ENCODE results near the gene SMAD3. TPM values are rescaled to one million over a fixed set of nuclear protein-coding genes. Genes with fewer than 3 reads are reported as not detected.

The SMAD3 gene
- total RNA-seq, 3 donors from 2014 or later, result 22.5 to 44.6 (median 33.4) TPM

- peak overlapping the region; percentile 87 to 93 for H3K27ac ChIP-seq
- DNase-seq (ENCODE audit: low spot score in 2 of 2), result no peak
- no peaks in the 10 kb centered on the region for H3K27me3 ChIP-seq
- intact Hi-C loops (cut with DNase I; ENCODE audit: low total_unique reads), result loop anchor here (5.0 kb wide), 1 partner anchor 349 kb away; no protein-coding TSS in a partner anchor
- H3K36me3 ChIP-seq, result no peaks in the 10 kb centered on the region
- H3K4me1 ChIP-seq, result peaks cover 12 to 28% of the 10 kb centered on the region in 2 donors
- H3K4me3 ChIP-seq, result no peak overlapping the region
- no peaks in the 10 kb centered on the region for H3K9me3 ChIP-seq
- TF ChIP-seq POLR2AphosphoS5 (IDR thresholded peaks at IDR 0.05) (no peak), CTCF (IDR thresholded peaks at IDR 0.05) (no peak), POLR2A (IDR thresholded peaks at IDR 0.05) (no peak)
Measured at GRCh38 chr15:67106764-67107013, 41.3 kb downstream of the SMAD3 start.

- Histone ChIP-seq H3K4me1 (peaks cover 12 to 28% of the 10 kb centered on the region in 2 donors), H3K4me3 (no peak overlapping the region), H3K36me3 (no peaks in the 10 kb centered on the region), H3K27ac (peak overlapping the region; percentile 87 to 93), H3K27me3 (no peaks in the 10 kb centered on the region), H3K9me3 (no peaks in the 10 kb centered on the region)
- peak in 1 of 2 donors; percentile 68 for DNase-seq (ENCODE audit: low spot score in 2 of 2)
- TF ChIP-seq CTCF (IDR thresholded peaks at IDR 0.05) (no peak), POLR2AphosphoS5 (IDR thresholded peaks at IDR 0.05) (no peak), POLR2A (IDR thresholded peaks at IDR 0.05) (no peak)
- intact Hi-C loops (cut with DNase I; ENCODE audit: low total_unique reads), result loop anchor here (5.0 kb wide), 1 partner anchor 350 kb away; no protein-coding TSS in a partner anchor
Measured at GRCh38 chr15:67107014-67107812, 41.8 kb downstream of the SMAD3 start.

- Histone ChIP-seq H3K27ac (peak overlapping the region; percentile 87 to 93), H3K9me3 (no peaks in the 10 kb centered on the region), H3K4me3 (no peak overlapping the region), H3K36me3 (no peaks in the 10 kb centered on the region), H3K27me3 (no peaks in the 10 kb centered on the region), H3K4me1 (peaks cover 12 to 28% of the 10 kb centered on the region in 2 donors)
- TF ChIP-seq CTCF (IDR thresholded peaks at IDR 0.05) (no peak), POLR2AphosphoS5 (IDR thresholded peaks at IDR 0.05) (no peak), POLR2A (IDR thresholded peaks at IDR 0.05) (no peak)
- intact Hi-C loops (cut with DNase I; ENCODE audit: low total_unique reads), result loop anchor here (5.0 kb wide), 1 partner anchor 351 kb away; no protein-coding TSS in a partner anchor
- no peak for DNase-seq (ENCODE audit: low spot score in 2 of 2)
Measured at GRCh38 chr15:67108122-67108961, 42.9 kb downstream of the SMAD3 start.

GRCh38 chr15:67109141-67110034 is 44.0 kb downstream of the SMAD3 start:
- H3K36me3 ChIP-seq, result no peaks in the 10 kb centered on the region
- H3K27ac ChIP-seq, result peak overlapping the region; percentile 64 to 87
- no peak overlapping the region for H3K4me3 ChIP-seq
- DNase-seq (ENCODE audit: low spot score in 2 of 2), result no peak
- H3K4me1 ChIP-seq, result peaks cover 12 to 28% of the 10 kb centered on the region in 2 donors
- no peaks in the 10 kb centered on the region for H3K27me3 ChIP-seq
- intact Hi-C loops (cut with DNase I; ENCODE audit: low total_unique reads), result loop anchor here (5.0 kb wide), 1 partner anchor 352 kb away; no protein-coding TSS in a partner anchor
- TF ChIP-seq POLR2AphosphoS5 (IDR thresholded peaks at IDR 0.05), result peak in 2 of 3 donors; percentile 88 to 95
- TF ChIP-seq POLR2A (IDR thresholded peaks at IDR 0.05), result no peak
- no peaks in the 10 kb centered on the region for H3K9me3 ChIP-seq

- Histone ChIP-seq H3K4me1 (peaks cover 7 to 19% of the 10 kb centered on the region in 2 donors), H3K27ac (peak overlapping the region; percentile 64 to 87)
- no peak for TF ChIP-seq POLR2A (IDR thresholded peaks at IDR 0.05)
- TF ChIP-seq POLR2AphosphoS5 (IDR thresholded peaks at IDR 0.05), result no peak
- no peak for TF ChIP-seq CTCF (IDR thresholded peaks at IDR 0.05)
Measured at GRCh38 chr15:67110361-67110781, 45.0 kb downstream of the SMAD3 start.

More at GRCh38 chr15:67110361-67110781, 45.0 kb downstream of the SMAD3 start:
- no peak for DNase-seq (ENCODE audit: low spot score in 2 of 2)
- Histone ChIP-seq H3K9me3 (no peaks in the 10 kb centered on the region), H3K27me3 (no peaks in the 10 kb centered on the region), H3K36me3 (no peaks in the 10 kb centered on the region), H3K4me3 (no peak overlapping the region)
- intact Hi-C loops (cut with DNase I; ENCODE audit: low total_unique reads), result no loop called here
